ENCODE measurements around the gene EHBP1. TPM values are rescaled to one million over a fixed set of nuclear protein-coding genes. Genes with fewer than 3 reads are reported as not detected.

Gene EHBP1
- total RNA-seq, 2 donors from 2014 or later: 28.4 to 67.7 TPM

GRCh38 chr2:62795341-62795740 is 89.8 kb downstream of the EHBP1 start:
- H3K4me1 ChIP-seq (ENCODE audit: control insufficient read depth in 1 of 2, low read depth in 2 of 2): peaks cover 5 to 11% of the 10 kb centered on the region in 2 donors
- no peaks in the 10 kb centered on the region for H3K36me3 ChIP-seq

GRCh38 chr2:62797107-62797506 is 91.6 kb downstream of the EHBP1 start:
- H3K36me3 ChIP-seq: no peaks in the 10 kb centered on the region
- no peak for ATAC-seq (ENCODE audit: insufficient number of reproducible peaks, low FRiP score, low read depth)
- no peak for DNase-seq (ENCODE audit: low spot score)
- H3K4me1 ChIP-seq (ENCODE audit: control insufficient read depth in 1 of 2, low read depth in 2 of 2): peaks cover 5 to 9% of the 10 kb centered on the region in 2 donors
- TF ChIP-seq CTCF (IDR thresholded peaks at IDR 0.05): no peak
- no peaks in the 10 kb centered on the region for H3K27me3 ChIP-seq (replicated peaks; ENCODE audit: insufficient read depth)
- no peak overlapping the region for H3K4me3 ChIP-seq
- no peak overlapping the region for H3K27ac ChIP-seq
- H3K9me3 ChIP-seq: no peaks in the 10 kb centered on the region

More at GRCh38 chr2:62795341-62795740, 89.8 kb downstream of the EHBP1 start:
- H3K4me3 ChIP-seq: no peak overlapping the region
- H3K27ac ChIP-seq: no peak overlapping the region
- H3K27me3 ChIP-seq (replicated peaks; ENCODE audit: insufficient read depth): no peaks in the 10 kb centered on the region
- no peak for TF ChIP-seq CTCF (IDR thresholded peaks at IDR 0.05)
- ATAC-seq (ENCODE audit: insufficient number of reproducible peaks, low FRiP score, low read depth): no peak
- H3K9me3 ChIP-seq: no peaks in the 10 kb centered on the region
- DNase-seq (ENCODE audit: low spot score): no peak

- TF ChIP-seq CTCF (IDR thresholded peaks at IDR 0.05): no peak
- DNase-seq (ENCODE audit: low spot score): no peak
- no peak for ATAC-seq (ENCODE audit: insufficient number of reproducible peaks, low FRiP score, low read depth)
- Histone ChIP-seq H3K27ac (no peak overlapping the region), H3K4me1 (ENCODE audit: control insufficient read depth in 1 of 2, low read depth in 2 of 2) (no peaks in the 10 kb centered on the region), H3K4me3 (no peak overlapping the region), H3K27me3 (replicated peaks; ENCODE audit: insufficient read depth) (no peaks in the 10 kb centered on the region), H3K36me3 (no peaks in the 10 kb centered on the region), H3K9me3 (no peaks in the 10 kb centered on the region)
Observed at GRCh38 chr2:62800618-62801017, 95.1 kb downstream of the EHBP1 start.

GRCh38 chr2:62801110-62801509 is 95.6 kb downstream of the EHBP1 start:
- no peaks in the 10 kb centered on the region for H3K36me3 ChIP-seq
- no peak for DNase-seq (ENCODE audit: low spot score)
- no peaks in the 10 kb centered on the region for H3K9me3 ChIP-seq
- no peak overlapping the region for H3K27ac ChIP-seq
- no peak for ATAC-seq (ENCODE audit: insufficient number of reproducible peaks, low FRiP score, low read depth)
- no peaks in the 10 kb centered on the region for H3K27me3 ChIP-seq (replicated peaks; ENCODE audit: insufficient read depth)
- TF ChIP-seq CTCF (IDR thresholded peaks at IDR 0.05): no peak
- H3K4me3 ChIP-seq: no peak overlapping the region
- no peaks in the 10 kb centered on the region for H3K4me1 ChIP-seq (ENCODE audit: control insufficient read depth in 1 of 2, low read depth in 2 of 2)

DNA sequence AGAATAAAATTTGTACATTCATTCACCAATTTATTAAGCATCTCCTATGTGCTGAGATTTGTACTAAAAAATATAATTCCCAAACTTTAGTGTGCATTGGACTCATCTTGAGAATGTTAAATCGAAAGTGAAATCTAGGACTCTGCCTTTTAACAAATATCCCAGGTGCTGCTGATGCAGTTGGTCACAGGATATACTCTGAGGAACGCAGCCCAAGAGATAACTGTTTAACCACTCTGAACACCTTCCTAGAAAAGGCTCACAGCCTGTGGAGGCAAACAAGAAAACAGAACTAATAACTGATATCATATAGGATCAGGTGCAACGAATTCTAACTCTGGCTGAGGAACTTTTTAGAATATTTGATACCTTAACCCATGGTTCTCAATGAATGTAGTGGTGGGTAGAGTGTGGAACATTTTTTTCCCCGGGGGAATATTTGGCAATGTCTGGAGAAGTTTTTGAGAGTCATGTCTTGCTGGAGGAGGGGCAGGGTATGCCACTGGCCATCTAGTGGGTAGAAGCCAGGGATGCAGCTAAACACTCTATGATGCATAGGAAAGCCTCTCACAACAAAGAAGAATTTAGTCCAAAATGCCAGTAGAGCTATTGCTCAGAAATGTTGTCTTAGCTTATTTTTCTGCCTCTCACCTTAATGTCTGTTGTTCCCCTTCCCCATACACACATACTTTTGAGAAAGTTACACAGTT is 96.5 kb downstream of the EHBP1 start:
- Histone ChIP-seq H3K27me3 (replicated peaks; ENCODE audit: insufficient read depth) (no peaks in the 10 kb centered on the region), H3K4me1 (ENCODE audit: control insufficient read depth in 1 of 2, low read depth in 2 of 2) (no peaks in the 10 kb centered on the region), H3K27ac (no peak overlapping the region), H3K4me3 (no peak overlapping the region), H3K9me3 (no peaks in the 10 kb centered on the region), H3K36me3 (no peaks in the 10 kb centered on the region)
- DNase-seq (ENCODE audit: low spot score): no peak
- no peak for ATAC-seq (ENCODE audit: insufficient number of reproducible peaks, low FRiP score, low read depth)
- TF ChIP-seq CTCF (IDR thresholded peaks at IDR 0.05): no peak

Measured in thoracic aorta (tissue), 2 donors.